Measurements from ENCODE around the gene ALDH6A1.

The ALDH6A1 gene

GRCh38 chr14:74034572-74034971 is 49.7 kb downstream of the ALDH6A1 start:
- TF ChIP-seq, protein P1, sequence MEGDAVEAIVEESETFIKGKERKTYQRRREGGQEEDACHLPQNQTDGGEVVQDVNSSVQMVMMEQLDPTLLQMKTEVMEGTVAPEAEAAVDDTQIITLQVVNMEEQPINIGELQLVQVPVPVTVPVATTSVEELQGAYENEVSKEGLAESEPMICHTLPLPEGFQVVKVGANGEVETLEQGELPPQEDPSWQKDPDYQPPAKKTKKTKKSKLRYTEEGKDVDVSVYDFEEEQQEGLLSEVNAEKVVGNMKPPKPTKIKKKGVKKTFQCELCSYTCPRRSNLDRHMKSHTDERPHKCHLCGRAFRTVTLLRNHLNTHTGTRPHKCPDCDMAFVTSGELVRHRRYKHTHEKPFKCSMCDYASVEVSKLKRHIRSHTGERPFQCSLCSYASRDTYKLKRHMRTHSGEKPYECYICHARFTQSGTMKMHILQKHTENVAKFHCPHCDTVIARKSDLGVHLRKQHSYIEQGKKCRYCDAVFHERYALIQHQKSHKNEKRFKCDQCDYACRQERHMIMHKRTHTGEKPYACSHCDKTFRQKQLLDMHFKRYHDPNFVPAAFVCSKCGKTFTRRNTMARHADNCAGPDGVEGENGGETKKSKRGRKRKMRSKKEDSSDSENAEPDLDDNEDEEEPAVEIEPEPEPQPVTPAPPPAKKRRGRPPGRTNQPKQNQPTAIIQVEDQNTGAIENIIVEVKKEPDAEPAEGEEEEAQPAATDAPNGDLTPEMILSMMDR (conservative IDR thresholded peaks at IDR 0.05; ENCODE audit: low read depth, low read length) = no peak
- DNase-seq (ENCODE audit: low read depth) = no peak
- H3K4me3 ChIP-seq (ENCODE audit: low read depth, low read length) = no peak overlapping the region

DNA sequence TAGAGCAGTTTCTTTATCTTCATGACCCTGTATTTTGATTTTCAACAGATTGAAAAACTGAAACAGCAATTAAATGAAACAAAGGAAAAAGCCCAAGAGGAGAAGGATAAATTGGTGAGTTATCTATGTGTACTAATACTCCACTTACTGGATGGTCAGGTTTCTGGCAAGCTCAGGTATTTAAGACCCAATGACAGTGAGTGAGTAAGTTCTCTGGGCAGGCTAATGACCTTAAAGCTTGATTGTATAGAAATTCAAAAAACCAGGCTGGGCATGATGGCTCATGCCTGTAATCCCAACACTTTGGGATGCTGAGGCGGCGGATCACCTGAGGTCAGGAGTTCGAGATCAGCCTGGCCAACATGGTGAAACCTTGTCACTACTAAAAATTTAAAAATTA is 55.1 kb downstream of the ALDH6A1 start:
- H3K4me3 ChIP-seq (ENCODE audit: low read depth, low read length) = no peak overlapping the region
- TF ChIP-seq, protein P1 (conservative IDR thresholded peaks at IDR 0.05; ENCODE audit: low read depth, low read length) = no peak
- DNase-seq (ENCODE audit: low read depth) = no peak

GRCh38 chr14:74022346-74022745 is 61.9 kb downstream of the ALDH6A1 start:
- TF ChIP-seq, protein P1 (conservative IDR thresholded peaks at IDR 0.05; ENCODE audit: low read depth, low read length) = no peak
- DNase-seq (ENCODE audit: low read depth) = no peak
- no peak overlapping the region for H3K4me3 ChIP-seq (ENCODE audit: low read depth, low read length)

DNA sequence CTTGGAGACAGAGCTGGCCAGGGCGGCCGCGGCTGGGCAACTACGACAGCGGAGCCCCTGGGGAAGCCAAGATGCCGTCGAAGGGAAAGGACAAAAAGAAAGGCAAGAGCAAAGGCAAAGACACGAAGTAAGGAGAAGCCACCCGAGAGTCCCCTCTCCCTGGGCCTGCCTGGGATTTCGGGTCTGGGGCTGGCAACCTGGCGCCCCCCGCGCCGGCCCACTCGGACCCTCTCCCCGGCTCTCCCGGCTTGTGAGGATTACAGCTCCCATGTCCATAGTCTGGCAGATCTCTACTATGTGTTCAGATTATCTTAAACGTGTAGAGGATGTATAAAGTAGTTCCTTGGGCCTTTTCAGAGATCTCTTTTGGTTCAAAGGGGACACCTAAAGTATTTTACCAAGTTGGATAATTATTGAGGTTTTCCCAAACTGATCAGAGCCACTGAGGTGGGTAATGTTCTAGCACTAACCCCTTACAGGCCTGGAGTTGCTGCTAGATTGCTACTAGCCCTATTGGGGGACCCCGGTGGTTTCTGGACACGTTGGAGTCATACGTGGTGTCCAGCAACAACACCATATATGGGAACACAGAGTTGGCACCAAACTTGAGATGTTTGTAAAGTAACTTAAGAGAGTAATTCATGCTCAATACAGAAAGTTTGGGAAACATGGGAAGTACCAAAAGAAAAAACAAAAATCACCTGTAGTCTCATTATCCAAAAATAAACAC is 64.7 kb downstream of the ALDH6A1 start:
- TF ChIP-seq, protein P1 (conservative IDR thresholded peaks at IDR 0.05; ENCODE audit: low read depth, low read length) = no peak
- peak; percentile 76 for DNase-seq (ENCODE audit: low read depth)
- peak overlapping the region; percentile 92 for H3K4me3 ChIP-seq (ENCODE audit: low read depth, low read length)

GRCh38 chr14:74018586-74019407 is 65.5 kb downstream of the ALDH6A1 start, which contains the start of the genes BBOF1 and ENTPD5:
Gene BBOF1, plus strand, starts transcription at chr14:74019349. Its CDS starts 130 bp downstream, at chr14:74019479.
Gene ENTPD5, minus strand, starts transcription at chr14:74019288. Its CDS starts 31,186 bp downstream, at chr14:73988102.
- DNase-seq (ENCODE audit: low read depth) = peak; percentile 83
- TF ChIP-seq, protein P1 (conservative IDR thresholded peaks at IDR 0.05; ENCODE audit: low read depth, low read length) = no peak
- peak within 1 kb of the TSS; percentile 92 for H3K4me3 ChIP-seq (ENCODE audit: low read depth, low read length)

DNA sequence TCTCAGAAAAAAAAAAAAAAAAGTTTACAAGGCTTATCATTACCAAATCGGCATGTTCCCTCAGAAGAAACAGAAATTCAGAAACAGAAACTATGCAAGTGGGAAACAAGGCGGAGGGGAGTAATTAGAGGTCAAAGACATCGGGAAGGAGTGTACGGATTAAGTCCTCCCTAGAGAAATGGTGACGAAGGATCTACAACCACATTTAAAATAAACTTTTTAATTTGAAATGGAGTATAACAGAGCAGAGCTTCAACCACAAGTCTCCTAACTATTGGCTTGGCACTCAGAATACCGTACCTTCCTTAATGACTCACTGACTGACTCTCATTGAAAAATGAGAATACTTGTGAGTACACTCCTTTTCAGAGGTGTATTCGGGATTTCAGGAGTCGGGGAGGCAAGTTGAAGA is 66.1 kb downstream of the ALDH6A1 start:
- TF ChIP-seq, protein P1 (conservative IDR thresholded peaks at IDR 0.05; ENCODE audit: low read depth, low read length) = no peak
- peak; percentile 73 for DNase-seq (ENCODE audit: low read depth)
- peak overlapping the region; percentile 92 for H3K4me3 ChIP-seq (ENCODE audit: low read depth, low read length)

Measured in choroid plexus epithelial cell (primary cell).